Measurements from ENCODE around the gene ASIC2.

DNA sequence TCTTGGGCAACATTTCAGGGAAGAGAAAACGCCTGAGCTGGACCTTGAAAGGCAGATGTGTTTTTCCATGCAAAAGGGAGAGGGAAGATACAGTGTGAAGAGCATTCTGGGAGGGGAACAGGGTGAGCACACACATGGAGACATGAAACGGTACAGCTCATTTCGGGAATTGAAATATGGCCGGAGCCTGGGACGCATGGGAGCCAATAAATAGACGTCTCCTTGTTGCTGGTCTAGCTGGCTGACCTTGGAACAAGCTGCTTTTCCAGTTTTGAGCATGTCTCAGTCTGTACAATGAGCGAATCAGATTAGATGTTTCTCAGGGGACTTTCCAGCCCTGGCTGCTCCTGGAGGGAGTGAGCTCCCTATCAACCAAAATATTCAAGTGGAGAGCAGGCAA lies 63.6 kb downstream of the ASIC2 start:
- TF ChIP-seq POLR2A (IDR thresholded peaks at IDR 0.05) (no peak), POLR2AphosphoS5 (IDR thresholded peaks at IDR 0.05) (no peak)
- TF ChIP-seq, protein P1, sequence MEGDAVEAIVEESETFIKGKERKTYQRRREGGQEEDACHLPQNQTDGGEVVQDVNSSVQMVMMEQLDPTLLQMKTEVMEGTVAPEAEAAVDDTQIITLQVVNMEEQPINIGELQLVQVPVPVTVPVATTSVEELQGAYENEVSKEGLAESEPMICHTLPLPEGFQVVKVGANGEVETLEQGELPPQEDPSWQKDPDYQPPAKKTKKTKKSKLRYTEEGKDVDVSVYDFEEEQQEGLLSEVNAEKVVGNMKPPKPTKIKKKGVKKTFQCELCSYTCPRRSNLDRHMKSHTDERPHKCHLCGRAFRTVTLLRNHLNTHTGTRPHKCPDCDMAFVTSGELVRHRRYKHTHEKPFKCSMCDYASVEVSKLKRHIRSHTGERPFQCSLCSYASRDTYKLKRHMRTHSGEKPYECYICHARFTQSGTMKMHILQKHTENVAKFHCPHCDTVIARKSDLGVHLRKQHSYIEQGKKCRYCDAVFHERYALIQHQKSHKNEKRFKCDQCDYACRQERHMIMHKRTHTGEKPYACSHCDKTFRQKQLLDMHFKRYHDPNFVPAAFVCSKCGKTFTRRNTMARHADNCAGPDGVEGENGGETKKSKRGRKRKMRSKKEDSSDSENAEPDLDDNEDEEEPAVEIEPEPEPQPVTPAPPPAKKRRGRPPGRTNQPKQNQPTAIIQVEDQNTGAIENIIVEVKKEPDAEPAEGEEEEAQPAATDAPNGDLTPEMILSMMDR (IDR thresholded peaks at IDR 0.05) = no peak
